WTC11 (cell line): Measurements from ENCODE around the gene SPRR3. TPM values are rescaled to one million over a fixed set of nuclear protein-coding genes. Genes with fewer than 3 reads are reported as not detected.

Experiments
- ATAC-seq: fragments of 200-7000 bp; cut with Tn5 transposase; 2 replicates; pipeline ENCODE4 v1.10.0; 2021; ENCODE audit warnings: mild to moderate bottlenecking, moderate library complexity
- CTCF ChIA-PET: fragments of 300-600 bp; sonication (Branson Sonifier 250); formaldehyde crosslinking; loops from one replicate; lab custom pipeline; 2021; ENCODE audit warnings: antibody characterized with exemption; lab: Charles Lee
- POLR2A ChIA-PET: fragments of 350-600 bp; sonication (Branson Sonifier 250); formaldehyde crosslinking; loops from one replicate; lab custom pipeline; 2021; ENCODE audit warnings: antibody characterized with exemption; lab: Charles Lee
- DNase-seq: peaks from one replicate; pipeline ENCODE4 v3.0.0; 2021; ENCODE audit warnings: low spot score
- H3K27ac Mint-ChIP-seq: 2 replicates; pipeline ENCODE4 v1.8.0; 2021; ENCODE audit warnings: mixed read lengths
- H3K27me3 Mint-ChIP-seq: 2 replicates; pipeline ENCODE4 v1.8.0; 2021; ENCODE audit warnings: low read depth, mild to moderate bottlenecking, moderate library complexity, mixed read lengths
- H3K36me3 Mint-ChIP-seq: 2 replicates; pipeline ENCODE4 v1.8.0; 2021; ENCODE audit warnings: mixed read lengths
- H3K4me1 Mint-ChIP-seq: 2 replicates; pipeline ENCODE4 v1.8.0; 2022; ENCODE audit warnings: mixed read lengths
- H3K4me3 Mint-ChIP-seq: 2 replicates; pipeline ENCODE4 v1.8.0; 2021; ENCODE audit warnings: mild to moderate bottlenecking, moderate library complexity, mixed read lengths
- H3K9me3 Mint-ChIP-seq: 2 replicates; pipeline ENCODE4 v1.8.0; 2021; ENCODE audit warnings: mixed read lengths
- ATF6 ChIP-seq: sonication (generic); formaldehyde crosslinking; IDR thresholded peaks from 2 replicates; pipeline ENCODE4 v1.8.1; 2023; ENCODE audit warnings: mild to moderate bottlenecking, missing genetic modification reagents
- CDX4 ChIP-seq: fragments of 250-450 bp; sonication (Bioruptor Pico); IDR thresholded peaks from 2 replicates; pipeline ENCODE4 v1.9.0; 2021; ENCODE audit warnings: moderate library complexity, mild to moderate bottlenecking, inconsistent platforms, borderline replicate concordance
- total RNA-seq: library from RNA; stranded (reverse); gene quantifications from 3 replicates; pipeline ENCODE4 v1.2.3, GENCODE V29; 2021

The SPRR3 gene
- total RNA-seq, 1 experiment from 2014 or later: not detected

GRCh38 chr1:153049211-153049610 lies 47.7 kb downstream of the SPRR3 start:
- Mint-ChIP-seq H3K27ac (no peak overlapping the region), H3K9me3 (peaks cover 17% of the 10 kb centered on the region), H3K36me3 (no peaks in the 10 kb centered on the region), H3K4me1 (no peaks in the 10 kb centered on the region), H3K27me3 (no peaks in the 10 kb centered on the region), H3K4me3 (no peak overlapping the region)
- no peak for DNase-seq
- CTCF ChIA-PET: no interaction called here
- ATAC-seq: no peak
- no peak for TF ChIP-seq ATF6 (CRISPR knock-in tag)
- TF ChIP-seq CDX4 (CRISPR knock-in tag): no peak
- POLR2A ChIA-PET: no interaction called here

Other genes with a start within 250 kb of the SPRR3 start
- gene KPRP, start 243.7 kb upstream of the SPRR3 start, total RNA-seq: not detected in 3 replicates
- gene LCE1F, start 226.6 kb upstream of the SPRR3 start, total RNA-seq: not detected in 3 replicates
- gene LCE1E, start 215.5 kb upstream of the SPRR3 start, total RNA-seq: not detected in 3 replicates
- not detected in 3 replicates for gene LCE1D, start 205.0 kb upstream of the SPRR3 start, total RNA-seq
- not detected in 3 replicates for gene LCE1C, start 195.1 kb upstream of the SPRR3 start, total RNA-seq
- not detected in 3 replicates for gene LCE1B, start 189.8 kb upstream of the SPRR3 start, total RNA-seq
- gene LCE1A, start 174.3 kb upstream of the SPRR3 start, total RNA-seq: not detected in 3 replicates
- not detected in 3 replicates for gene LCE6A, start 158.9 kb upstream of the SPRR3 start, total RNA-seq
- gene LCE7A, start 141.8 kb upstream of the SPRR3 start, total RNA-seq: not detected in 3 replicates
- not detected in 3 replicates for gene SMCP, start 123.4 kb upstream of the SPRR3 start, total RNA-seq
- gene IVL, start 93.2 kb upstream of the SPRR3 start, total RNA-seq: not detected in 3 replicates
- not detected in 3 replicates for gene SPRR5, start 54.5 kb upstream of the SPRR3 start, total RNA-seq
- gene SPRR4, start 31.1 kb upstream of the SPRR3 start, total RNA-seq: not detected in 3 replicates
- gene SPRR1A, start 17.7 kb upstream of the SPRR3 start, total RNA-seq: not detected in 3 replicates
- gene SPRR1B, start 29.5 kb downstream of the SPRR3 start, total RNA-seq: not detected in 3 replicates
- not detected in 3 replicates for gene SPRR2D, start 39.4 kb downstream of the SPRR3 start, total RNA-seq
- not detected in 3 replicates for gene SPRR2A, start 55.8 kb downstream of the SPRR3 start, total RNA-seq
- not detected in 3 replicates for gene SPRR2B, start 69.9 kb downstream of the SPRR3 start, total RNA-seq
- gene SPRR2E, start 92.8 kb downstream of the SPRR3 start, total RNA-seq: not detected in 3 replicates
- not detected in 3 replicates for gene SPRR2F, start 111.8 kb downstream of the SPRR3 start, total RNA-seq
- not detected in 3 replicates for gene SPRR2G, start 149.1 kb downstream of the SPRR3 start, total RNA-seq
- not detected in 3 replicates for gene LELP1, start 201.7 kb downstream of the SPRR3 start, total RNA-seq
- not detected in 3 replicates for gene PRR9, start 215.8 kb downstream of the SPRR3 start, total RNA-seq